Raji (cell line): ENCODE data around the gene ZC3H7A.

Experiments
- POLR2A ChIP-seq: IDR thresholded peaks from 2 replicates; pipeline ENCODE4 v1.6.1; 2011; ENCODE audit warnings: low read depth, low read length, control low read depth; ENCODE audit not compliant: insufficient read depth

Gene ZC3H7A

GRCh38 chr16:11797166-11797956 is at the start of gene ZC3H7A:
TSS of gene ZC3H7A (minus strand) at chr16:11797258. CDS start at chr16:11782354, 14,904 bp downstream.
- TF ChIP-seq POLR2A: peak; percentile 96

- no peak for TF ChIP-seq POLR2A
Observed at GRCh38 chr16:11844499-11844898, 47.4 kb upstream of the ZC3H7A start.

- no peak for TF ChIP-seq POLR2A
Observed at GRCh38 chr16:11843861-11844260, 46.8 kb upstream of the ZC3H7A start.

- no peak for TF ChIP-seq POLR2A
Observed at GRCh38 chr16:11843206-11843605, 46.1 kb upstream of the ZC3H7A start.

- TF ChIP-seq POLR2A: no peak
Observed at GRCh38 chr16:11841026-11841425, 44.0 kb upstream of the ZC3H7A start.

GRCh38 chr16:11836650-11837244 is 39.7 kb upstream of the ZC3H7A start:
- no peak for TF ChIP-seq POLR2A

GRCh38 chr16:11835891-11836649 is 39.0 kb upstream of the ZC3H7A start:
- TF ChIP-seq POLR2A: no peak

GRCh38 chr16:11835309-11835708 is 38.3 kb upstream of the ZC3H7A start:
- TF ChIP-seq POLR2A: no peak

- TF ChIP-seq POLR2A: no peak
Observed at GRCh38 chr16:11833951-11834695, 37.1 kb upstream of the ZC3H7A start.

GRCh38 chr16:11828696-11829095 is 31.6 kb upstream of the ZC3H7A start:
- no peak for TF ChIP-seq POLR2A

GRCh38 chr16:11824362-11824761 is 27.3 kb upstream of the ZC3H7A start:
- TF ChIP-seq POLR2A: no peak

- TF ChIP-seq POLR2A: no peak
Observed at GRCh38 chr16:11819798-11820197, 22.7 kb upstream of the ZC3H7A start.

GRCh38 chr16:11816123-11816522 is 19.1 kb upstream of the ZC3H7A start:
- TF ChIP-seq POLR2A: no peak

GRCh38 chr16:11806721-11807120 is 9.7 kb upstream of the ZC3H7A start:
- TF ChIP-seq POLR2A: no peak

GRCh38 chr16:11805556-11805955 is 8.5 kb upstream of the ZC3H7A start:
- TF ChIP-seq POLR2A: no peak

- no peak for TF ChIP-seq POLR2A
Observed at GRCh38 chr16:11801481-11802021, 4.5 kb upstream of the ZC3H7A start.

GRCh38 chr16:11800382-11800718 is 3.3 kb upstream of the ZC3H7A start:
- TF ChIP-seq POLR2A: no peak
